GM19351 (cell line): ENCODE measurements around the gene DOCK7.
"Not testable (repeated sequence)": the region's sequence is repeated elsewhere in the genome, so short reads cannot be mapped to it uniquely, and the experiment has no call there.

ENCODE experiments used
- ATAC-seq: cut with Tn5 transposase; IDR thresholded peaks from one replicate; pipeline ENCODE4 v1.9.1; 2021; ENCODE audit warnings: mild to moderate bottlenecking, moderate library complexity; ENCODE audit not compliant: unreplicated experiment

Gene DOCK7

GRCh38 chr1:62698161-62698560, 10.0 kb upstream of the DOCK7 start:
- not testable (repeated sequence) for ATAC-seq

GRCh38 chr1:62694479-62694878, 6.3 kb upstream of the DOCK7 start:
- not testable (repeated sequence) for ATAC-seq

- ATAC-seq: no peak
Measured at GRCh38 chr1:62693123-62693522, 4.9 kb upstream of the DOCK7 start.

- ATAC-seq: no peak
Measured at GRCh38 chr1:62691062-62691844, 3.1 kb upstream of the DOCK7 start.

- no peak for ATAC-seq
Measured at GRCh38 chr1:62689524-62689923, 1.3 kb upstream of the DOCK7 start.

GRCh38 chr1:62688687-62689085, 500 bp upstream of the DOCK7 start:
- ATAC-seq: peak; percentile 6

GRCh38 chr1:62687421-62687902, 724 bp downstream of the DOCK7 start:
- ATAC-seq: peak; percentile 46

GRCh38 chr1:62686822-62687221, 1.4 kb downstream of the DOCK7 start:
- ATAC-seq: no peak

- ATAC-seq: no peak
Measured at GRCh38 chr1:62685431-62685859, 2.7 kb downstream of the DOCK7 start.

- ATAC-seq: no peak
Measured at GRCh38 chr1:62682531-62682930, 5.7 kb downstream of the DOCK7 start.

- not testable (repeated sequence) for ATAC-seq
Measured at GRCh38 chr1:62680992-62681391, 7.2 kb downstream of the DOCK7 start.

GRCh38 chr1:62677822-62678221, 10.4 kb downstream of the DOCK7 start:
- not testable (repeated sequence) for ATAC-seq

- no peak for ATAC-seq
Measured at GRCh38 chr1:62676611-62677356, 11.4 kb downstream of the DOCK7 start.

GRCh38 chr1:62673629-62674028, 14.6 kb downstream of the DOCK7 start:
- ATAC-seq: no peak

GRCh38 chr1:62672029-62672428, 16.2 kb downstream of the DOCK7 start:
- ATAC-seq: no peak

- ATAC-seq: no peak
Measured at GRCh38 chr1:62654744-62655143, 33.4 kb downstream of the DOCK7 start.

- ATAC-seq: no peak
Measured at GRCh38 chr1:62652387-62652786, 35.8 kb downstream of the DOCK7 start.

GRCh38 chr1:62643283-62643682, 44.9 kb downstream of the DOCK7 start:
- ATAC-seq: no peak

GRCh38 chr1:62637392-62638105, 50.6 kb downstream of the DOCK7 start:
- no peak for ATAC-seq

- no peak for ATAC-seq
Measured at GRCh38 chr1:62628506-62628905, 59.7 kb downstream of the DOCK7 start.

GRCh38 chr1:62625415-62625814, 62.8 kb downstream of the DOCK7 start:
- ATAC-seq: peak; percentile 59
